DMS114 treated with DMSO at 0.1 percent for 48 hours (cell line): ENCODE measurements around the gene RAB30.
"Not testable (repeated sequence)": the region's sequence is repeated elsewhere in the genome, so short reads cannot be mapped to it uniquely, and the experiment has no call there.

Source experiments
- DNase-seq: peaks from one replicate; lab custom pipeline; 2025; ENCODE audit not compliant: unreplicated experiment; lab: John Stamatoyannopoulos, UW

RAB30 gene

GRCh38 chr11:82950502-82950901, 121.2 kb downstream of the RAB30 start:
- not testable (repeated sequence) for DNase-seq

GRCh38 chr11:82949352-82949751, 122.3 kb downstream of the RAB30 start:
- no peak for DNase-seq

GRCh38 chr11:82945682-82946081, 126.0 kb downstream of the RAB30 start:
- no peak for DNase-seq

- DNase-seq = not testable (repeated sequence)
Measured at GRCh38 chr11:82945041-82945440, 126.7 kb downstream of the RAB30 start.

- DNase-seq = no peak
Measured at GRCh38 chr11:82944198-82944597, 127.5 kb downstream of the RAB30 start.

- DNase-seq = not testable (repeated sequence)
Measured at GRCh38 chr11:82943430-82943829, 128.3 kb downstream of the RAB30 start.

- no peak for DNase-seq
Measured at GRCh38 chr11:82942376-82942775, 129.3 kb downstream of the RAB30 start.

- no peak for DNase-seq
Measured at GRCh38 chr11:82939456-82939855, 132.2 kb downstream of the RAB30 start.

GRCh38 chr11:82937554-82937953, 134.1 kb downstream of the RAB30 start:
- DNase-seq = no peak

- no peak for DNase-seq
Measured at GRCh38 chr11:82936261-82936660, 135.4 kb downstream of the RAB30 start.

GRCh38 chr11:82932564-82932963, 139.1 kb downstream of the RAB30 start:
- DNase-seq = no peak

GRCh38 chr11:82930734-82931133, 141.0 kb downstream of the RAB30 start:
- DNase-seq = no peak

GRCh38 chr11:82930229-82930628, 141.5 kb downstream of the RAB30 start:
- no peak for DNase-seq

GRCh38 chr11:82929121-82929520, 142.6 kb downstream of the RAB30 start:
- no peak for DNase-seq

GRCh38 chr11:82927264-82927880, 144.3 kb downstream of the RAB30 start:
- DNase-seq = peak; percentile 36

- no peak for DNase-seq
Measured at GRCh38 chr11:82924522-82925224, 147.0 kb downstream of the RAB30 start.
